BLaER1 (cell line): Measurements from ENCODE around the gene PTK7.

ENCODE experiments used
- H3K27ac ChIP-seq: shearing (Covaris generic); formaldehyde crosslinking; 2 replicates; pipeline ENCODE4 v1.8.1; 2022
- H3K27me3 ChIP-seq: shearing (Covaris generic); formaldehyde crosslinking; 2 replicates; pipeline ENCODE4 v1.8.1; 2022
- H3K36me3 ChIP-seq: shearing (Covaris generic); formaldehyde crosslinking; 2 replicates; pipeline ENCODE4 v1.8.1; 2022
- H3K4me1 ChIP-seq: shearing (Covaris generic); formaldehyde crosslinking; 2 replicates; pipeline ENCODE4 v1.8.1; 2022
- H3K4me2 ChIP-seq: shearing (Covaris generic); formaldehyde crosslinking; 2 replicates; pipeline ENCODE4 v1.8.1; 2022
- H3K4me3 ChIP-seq: shearing (Covaris generic); formaldehyde crosslinking; 2 replicates; pipeline ENCODE4 v1.8.1; 2022
- H3K9ac ChIP-seq: shearing (Covaris generic); formaldehyde crosslinking; 2 replicates; pipeline ENCODE4 v1.8.1; 2022
- H3K9me3 ChIP-seq: shearing (Covaris generic); formaldehyde crosslinking; 2 replicates; pipeline ENCODE4 v1.8.1; 2022
- H4K20me1 ChIP-seq: shearing (Covaris generic); formaldehyde crosslinking; 2 replicates; pipeline ENCODE4 v1.8.1; 2022
- Cebpa-rat ChIP-seq: shearing (Covaris generic); IDR thresholded peaks from 2 replicates; pipeline ENCODE4 v1.8.1; 2022

Gene PTK7

GRCh38 chr6:43196337-43196736, 120.2 kb downstream of the PTK7 start:
- peaks cover 93% of the 10 kb centered on the region for H3K36me3 ChIP-seq
- H3K9me3 ChIP-seq = no peaks in the 10 kb centered on the region
- H3K27me3 ChIP-seq = no peaks in the 10 kb centered on the region
- no peak overlapping the region for H3K9ac ChIP-seq
- TF ChIP-seq Cebpa-rat = no peak
- no peak overlapping the region for H3K4me3 ChIP-seq
- no peaks in the 10 kb centered on the region for H3K4me1 ChIP-seq
- H4K20me1 ChIP-seq = no peaks in the 10 kb centered on the region
- H3K4me2 ChIP-seq = no peak overlapping the region
- no peak overlapping the region for H3K27ac ChIP-seq

- Histone ChIP-seq H3K27me3 (no peaks in the 10 kb centered on the region), H3K9me3 (no peaks in the 10 kb centered on the region), H3K9ac (no peak overlapping the region), H3K4me3 (no peak overlapping the region), H4K20me1 (no peaks in the 10 kb centered on the region), H3K27ac (no peak overlapping the region), H3K4me1 (no peaks in the 10 kb centered on the region), H3K4me2 (no peak overlapping the region), H3K36me3 (peaks cover 87% of the 10 kb centered on the region)
- TF ChIP-seq Cebpa-rat = no peak
Observed at GRCh38 chr6:43199912-43200311, 123.8 kb downstream of the PTK7 start.

GRCh38 chr6:43200541-43200940, 124.4 kb downstream of the PTK7 start:
- Histone ChIP-seq H3K4me3 (no peak overlapping the region), H3K36me3 (peaks cover 87% of the 10 kb centered on the region), H3K9ac (no peak overlapping the region), H3K4me1 (no peaks in the 10 kb centered on the region), H4K20me1 (no peaks in the 10 kb centered on the region), H3K4me2 (no peak overlapping the region), H3K27ac (no peak overlapping the region), H3K27me3 (no peaks in the 10 kb centered on the region), H3K9me3 (no peaks in the 10 kb centered on the region)
- TF ChIP-seq Cebpa-rat = no peak

GRCh38 chr6:43202451-43202850, 126.3 kb downstream of the PTK7 start:
- H3K4me3 ChIP-seq = no peak overlapping the region
- peaks cover 76% of the 10 kb centered on the region for H3K36me3 ChIP-seq

GRCh38 chr6:43203029-43203717, 127.1 kb downstream of the PTK7 start:
- no peak for TF ChIP-seq Cebpa-rat
- H3K27ac ChIP-seq = no peak overlapping the region
- H3K27me3 ChIP-seq = no peaks in the 10 kb centered on the region
- H4K20me1 ChIP-seq = no peaks in the 10 kb centered on the region
- H3K9ac ChIP-seq = no peak overlapping the region
- H3K36me3 ChIP-seq = peaks cover 69% of the 10 kb centered on the region
- no peak overlapping the region for H3K4me3 ChIP-seq
- no peaks in the 10 kb centered on the region for H3K4me1 ChIP-seq
- H3K4me2 ChIP-seq = no peak overlapping the region
- no peaks in the 10 kb centered on the region for H3K9me3 ChIP-seq

More at GRCh38 chr6:43202451-43202850, 126.3 kb downstream of the PTK7 start:
- Histone ChIP-seq H3K27ac (no peak overlapping the region), H3K27me3 (no peaks in the 10 kb centered on the region), H3K4me1 (no peaks in the 10 kb centered on the region), H3K9ac (no peak overlapping the region), H3K9me3 (no peaks in the 10 kb centered on the region), H3K4me2 (no peak overlapping the region), H4K20me1 (no peaks in the 10 kb centered on the region)
- no peak for TF ChIP-seq Cebpa-rat

- no peaks in the 10 kb centered on the region for H4K20me1 ChIP-seq
- H3K27me3 ChIP-seq = no peaks in the 10 kb centered on the region
- no peaks in the 10 kb centered on the region for H3K4me1 ChIP-seq
- H3K4me3 ChIP-seq = no peak overlapping the region
- H3K36me3 ChIP-seq = peaks cover 63% of the 10 kb centered on the region
- no peaks in the 10 kb centered on the region for H3K9me3 ChIP-seq
- H3K27ac ChIP-seq = no peak overlapping the region
- no peak overlapping the region for H3K9ac ChIP-seq
- TF ChIP-seq Cebpa-rat = no peak
- H3K4me2 ChIP-seq = no peak overlapping the region
Observed at GRCh38 chr6:43203718-43204095, 127.6 kb downstream of the PTK7 start.

- Histone ChIP-seq H4K20me1 (no peaks in the 10 kb centered on the region), H3K4me2 (no peak overlapping the region), H3K27ac (no peak overlapping the region), H3K9me3 (no peaks in the 10 kb centered on the region), H3K36me3 (peaks cover 55% of the 10 kb centered on the region), H3K9ac (no peak overlapping the region), H3K4me3 (no peak overlapping the region), H3K4me1 (no peaks in the 10 kb centered on the region), H3K27me3 (no peaks in the 10 kb centered on the region)
- no peak for TF ChIP-seq Cebpa-rat
Observed at GRCh38 chr6:43204271-43205105, 128.4 kb downstream of the PTK7 start.

- H3K4me1 ChIP-seq = no peaks in the 10 kb centered on the region
- peaks cover 42% of the 10 kb centered on the region for H3K36me3 ChIP-seq
- H3K27me3 ChIP-seq = no peaks in the 10 kb centered on the region
- no peak overlapping the region for H3K9ac ChIP-seq
- no peak overlapping the region for H3K4me2 ChIP-seq
- no peak for TF ChIP-seq Cebpa-rat
- H3K27ac ChIP-seq = no peak overlapping the region
- no peaks in the 10 kb centered on the region for H3K9me3 ChIP-seq
- no peak overlapping the region for H3K4me3 ChIP-seq
- H4K20me1 ChIP-seq = no peaks in the 10 kb centered on the region
Observed at GRCh38 chr6:43205849-43206248, 129.7 kb downstream of the PTK7 start.

GRCh38 chr6:43207286-43207685, 131.2 kb downstream of the PTK7 start:
- no peak for TF ChIP-seq Cebpa-rat
- Histone ChIP-seq H3K27ac (no peak overlapping the region), H3K27me3 (no peaks in the 10 kb centered on the region), H3K4me1 (no peaks in the 10 kb centered on the region), H3K36me3 (peaks cover 36% of the 10 kb centered on the region), H3K9ac (no peak overlapping the region), H4K20me1 (no peaks in the 10 kb centered on the region), H3K9me3 (no peaks in the 10 kb centered on the region), H3K4me2 (no peak overlapping the region), H3K4me3 (no peak overlapping the region)
